CD4-positive, CD25-positive, alpha-beta regulatory T cell (primary cell): ENCODE measurements around the gene SLC1A3. TPM values are rescaled to one million over a fixed set of nuclear protein-coding genes. Genes with fewer than 3 reads are reported as not detected.
A peak's percentile ranks its signal among the peaks of the same experiment; 100 is the strongest.

Experiments
- ATAC-seq, 2 donors: fragments of 150-1000 bp; cut with Tn5 transposase; one replicate each; pipeline ENCODE4 v1.10.0; 2021; ENCODE audit warnings: low read depth in 2 of 2, moderate number of reproducible peaks in 2 of 2, moderate library complexity in 1 of 2
- DNase-seq, 3 donors: peaks; one replicate each; pipeline versions ENCODE4 v3.0.0 to v3.0.0-alpha.2; 2012 to 2022; ENCODE audit warnings: mixed read lengths in 1 of 3
- H3K27ac ChIP-seq: one replicate; pipeline ENCODE4 v1.7.0; 2013; ENCODE audit warnings: mild to moderate bottlenecking, low read length; ENCODE audit not compliant: insufficient read depth, poor library complexity, severe bottlenecking
- H3K27me3 ChIP-seq: one replicate; pipeline ENCODE4 v1.7.0; 2013; ENCODE audit warnings: low read length; ENCODE audit not compliant: control insufficient read depth, insufficient read depth
- H3K36me3 ChIP-seq: one replicate; pipeline ENCODE4 v1.7.0; 2013; ENCODE audit warnings: mild to moderate bottlenecking, low read length, moderate library complexity; ENCODE audit not compliant: control insufficient read depth, insufficient read depth
- H3K4me1 ChIP-seq: 2 replicates; pipeline ENCODE4 v1.7.0; 2013; ENCODE audit warnings: mild to moderate bottlenecking, low read length; ENCODE audit not compliant: insufficient read depth, control insufficient read depth, poor library complexity, severe bottlenecking
- H3K4me3 ChIP-seq: one replicate; pipeline ENCODE4 v1.7.0; 2013; ENCODE audit warnings: low read depth, mild to moderate bottlenecking, low read length, moderate library complexity
- H3K9me3 ChIP-seq, 2 experiments: 1 replicate in 1 of 2; 2 replicates in 1 of 2; pipeline ENCODE4 v1.7.0; 2013; ENCODE audit warnings: low read length in 2 of 2, mild to moderate bottlenecking in 1 of 2, moderate library complexity in 1 of 2; ENCODE audit not compliant: control insufficient read depth in 2 of 2
- H3K27ac Mint-ChIP-seq, 3 donors: one replicate each; pipeline ENCODE4 v1.8.0; 2020 to 2022; ENCODE audit warnings: mild to moderate bottlenecking in 3 of 3, mixed read lengths in 3 of 3, moderate library complexity in 2 of 3
- H3K27me3 Mint-ChIP-seq: one replicate; pipeline ENCODE4 v1.8.0; 2022; ENCODE audit warnings: mild to moderate bottlenecking, mixed read lengths
- H3K36me3 Mint-ChIP-seq: one replicate; pipeline ENCODE4 v1.8.0; 2020; ENCODE audit warnings: mixed read lengths
- H3K4me1 Mint-ChIP-seq, 4 donors: one replicate each; pipeline ENCODE4 v1.8.0; 2020 to 2022; ENCODE audit warnings: mixed read lengths in 4 of 4, mild to moderate bottlenecking in 1 of 4
- H3K4me3 Mint-ChIP-seq, 4 donors: one replicate each; pipeline ENCODE4 v1.8.0; 2020 to 2022; ENCODE audit warnings: mild to moderate bottlenecking in 4 of 4, mixed read lengths in 4 of 4, moderate library complexity in 3 of 4
- H3K9me3 Mint-ChIP-seq, 7 donors: one replicate each; pipeline ENCODE4 v1.8.0; 2020 to 2022; ENCODE audit warnings: mixed read lengths in 7 of 7, mild to moderate bottlenecking in 3 of 7, moderate library complexity in 2 of 7
- polyA plus RNA-seq, 4 donors: library from polyadenylated mRNA; unstranded; fragments of 300-500 nt; fragmentation: Illumina TruSeq; gene quantifications; one replicate each; pipeline ENCODE4 v1.2.3, GENCODE V29; 2021
- total RNA-seq: library from RNA; stranded (reverse); gene quantifications from one replicate; pipeline ENCODE4 v1.2.3, GENCODE V29; 2022

Gene SLC1A3
- total and polyA plus RNA-seq, 5 donors from 2014 or later, result not detected

DNA sequence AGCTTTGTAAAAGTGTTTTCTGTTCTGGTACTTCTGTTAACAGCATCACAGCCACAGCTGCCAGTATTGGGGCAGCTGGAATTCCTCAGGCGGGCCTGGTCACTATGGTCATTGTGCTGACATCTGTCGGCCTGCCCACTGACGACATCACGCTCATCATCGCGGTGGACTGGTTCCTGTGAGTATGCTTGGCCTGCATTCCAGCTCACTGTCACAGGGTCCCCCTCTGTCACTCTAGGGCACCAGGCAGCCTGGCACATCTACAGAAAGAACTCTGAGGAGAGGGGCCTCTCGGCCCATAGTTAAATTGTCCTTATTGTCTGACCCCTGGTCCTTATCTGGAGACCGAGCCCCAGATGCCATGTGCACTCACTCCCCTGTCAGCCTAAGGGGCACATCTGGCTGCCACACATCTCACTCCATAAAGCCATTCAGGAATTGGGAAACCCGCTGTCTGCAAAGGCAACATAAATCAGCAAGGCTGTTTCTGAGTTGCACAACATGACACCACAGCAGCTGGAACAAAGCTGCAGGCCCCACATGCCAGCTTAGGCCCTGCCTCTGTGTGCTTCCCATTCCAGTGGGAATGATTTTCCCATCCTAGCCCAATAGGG is 77.5 kb downstream of the SLC1A3 start:
- Histone ChIP-seq H3K27me3 (peaks cover 4% of the 10 kb centered on the region), H3K36me3 (no peaks in the 10 kb centered on the region), H3K27ac (no peak overlapping the region), H3K9me3 (no peaks in the 10 kb centered on the region), H3K4me1 (no peaks in the 10 kb centered on the region), H3K4me3 (no peak overlapping the region)
- no peaks in the 10 kb centered on the region for H3K4me1 Mint-ChIP-seq
- ATAC-seq (no peak), DNase-seq (no peak)
- no peak overlapping the region for H3K4me3 Mint-ChIP-seq
- H3K36me3 Mint-ChIP-seq, result no peaks in the 10 kb centered on the region
- H3K27ac Mint-ChIP-seq, result no peak overlapping the region
- no peaks in the 10 kb centered on the region for H3K9me3 Mint-ChIP-seq
- H3K27me3 Mint-ChIP-seq, result peaks cover 13% of the 10 kb centered on the region

DNA sequence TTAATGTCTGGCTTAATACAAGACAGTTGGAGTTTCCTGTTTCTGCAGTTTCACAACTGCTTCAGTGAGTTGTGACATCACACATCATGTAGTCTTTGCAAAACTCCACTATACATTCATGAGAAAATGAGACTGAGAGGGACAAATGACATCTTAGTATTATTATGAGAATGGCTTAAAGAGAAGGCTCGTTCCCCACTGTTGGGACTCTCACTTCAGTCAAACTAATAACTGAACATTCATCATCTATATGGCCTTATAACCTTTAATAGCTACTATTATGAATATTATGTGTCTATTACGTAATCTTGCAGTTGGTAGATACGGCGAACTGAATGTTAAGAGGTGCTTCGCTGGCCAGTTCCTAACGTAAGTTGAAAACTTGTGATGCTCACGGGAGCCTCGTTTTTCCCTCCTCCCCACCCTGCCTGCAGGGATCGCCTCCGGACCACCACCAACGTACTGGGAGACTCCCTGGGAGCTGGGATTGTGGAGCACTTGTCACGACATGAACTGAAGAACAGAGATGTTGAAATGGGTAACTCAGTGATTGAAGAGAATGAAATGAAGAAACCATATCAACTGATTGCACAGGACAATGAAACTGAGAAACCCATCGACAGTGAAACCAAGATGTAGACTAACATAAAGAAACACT is 79.4 kb downstream of the SLC1A3 start:
- Histone ChIP-seq H3K9me3 (no peaks in the 10 kb centered on the region), H3K4me1 (peaks cover 9% of the 10 kb centered on the region), H3K27me3 (peaks cover 2% of the 10 kb centered on the region), H3K4me3 (no peak overlapping the region), H3K27ac (no peak overlapping the region), H3K36me3 (no peaks in the 10 kb centered on the region)
- peaks cover 18% of the 10 kb centered on the region for H3K27me3 Mint-ChIP-seq
- no peak overlapping the region for H3K27ac Mint-ChIP-seq
- no peaks in the 10 kb centered on the region for H3K9me3 Mint-ChIP-seq
- no peaks in the 10 kb centered on the region for H3K36me3 Mint-ChIP-seq
- peaks cover 0 to 8% (median 5%) of the 10 kb centered on the region in 4 donors for H3K4me1 Mint-ChIP-seq
- no peak overlapping the region for H3K4me3 Mint-ChIP-seq
- ATAC-seq (no peak), DNase-seq (peak in 1 of 3 donors; percentile 16)

GRCh38 chr5:36686881-36687280 is 80.5 kb downstream of the SLC1A3 start:
- H3K27ac Mint-ChIP-seq, result no peak overlapping the region
- Histone ChIP-seq H3K4me1 (peaks cover 10% of the 10 kb centered on the region), H3K27me3 (peaks cover 5% of the 10 kb centered on the region), H3K4me3 (no peak overlapping the region), H3K27ac (no peak overlapping the region), H3K36me3 (no peaks in the 10 kb centered on the region), H3K9me3 (no peaks in the 10 kb centered on the region)
- H3K36me3 Mint-ChIP-seq, result no peaks in the 10 kb centered on the region
- peaks cover 28% of the 10 kb centered on the region for H3K27me3 Mint-ChIP-seq
- DNase-seq, result no peak
- ATAC-seq, result no peak
- H3K4me1 Mint-ChIP-seq, result peaks cover 0 to 10% (median 6%) of the 10 kb centered on the region in 4 donors
- H3K9me3 Mint-ChIP-seq, result no peaks in the 10 kb centered on the region
- H3K4me3 Mint-ChIP-seq, result no peak overlapping the region

- peak overlapping the region in 1 of 4 donors; percentile 32 for H3K4me3 Mint-ChIP-seq
Observed at GRCh38 chr5:36688722-36689121, 82.3 kb downstream of the SLC1A3 start.

GRCh38 chr5:36689225-36689624 is 82.8 kb downstream of the SLC1A3 start:
- Histone ChIP-seq H3K4me1 (peaks cover 10% of the 10 kb centered on the region), H3K9me3 (no peaks in the 10 kb centered on the region), H3K4me3 (no peak overlapping the region), H3K36me3 (no peaks in the 10 kb centered on the region), H3K27me3 (peaks cover 5% of the 10 kb centered on the region), H3K27ac (no peak overlapping the region)
- peak overlapping the region in 2 of 4 donors; percentile 29 to 32 for H3K4me3 Mint-ChIP-seq
- H3K27me3 Mint-ChIP-seq, result peaks cover 46% of the 10 kb centered on the region
- peaks cover 0 to 10% (median 6%) of the 10 kb centered on the region in 4 donors for H3K4me1 Mint-ChIP-seq
- H3K36me3 Mint-ChIP-seq, result no peaks in the 10 kb centered on the region
- no peaks in the 10 kb centered on the region for H3K9me3 Mint-ChIP-seq
- DNase-seq, result no peak
- ATAC-seq, result no peak
- no peak overlapping the region for H3K27ac Mint-ChIP-seq

More at GRCh38 chr5:36688722-36689121, 82.3 kb downstream of the SLC1A3 start:
- no peak overlapping the region for H3K27ac ChIP-seq
- Mint-ChIP-seq H3K4me1 (peaks cover 0 to 10% (median 6%) of the 10 kb centered on the region in 4 donors), H3K27me3 (peaks cover 41% of the 10 kb centered on the region), H3K27ac (no peak overlapping the region), H3K9me3 (no peaks in the 10 kb centered on the region), H3K36me3 (no peaks in the 10 kb centered on the region)
- ATAC-seq, result no peak
- no peaks in the 10 kb centered on the region for H3K9me3 ChIP-seq
- H3K4me3 ChIP-seq, result no peak overlapping the region
- H3K27me3 ChIP-seq, result peaks cover 5% of the 10 kb centered on the region
- DNase-seq, result peak in 1 of 3 donors; percentile 29
- peaks cover 10% of the 10 kb centered on the region for H3K4me1 ChIP-seq
- H3K36me3 ChIP-seq, result no peaks in the 10 kb centered on the region

DNA sequence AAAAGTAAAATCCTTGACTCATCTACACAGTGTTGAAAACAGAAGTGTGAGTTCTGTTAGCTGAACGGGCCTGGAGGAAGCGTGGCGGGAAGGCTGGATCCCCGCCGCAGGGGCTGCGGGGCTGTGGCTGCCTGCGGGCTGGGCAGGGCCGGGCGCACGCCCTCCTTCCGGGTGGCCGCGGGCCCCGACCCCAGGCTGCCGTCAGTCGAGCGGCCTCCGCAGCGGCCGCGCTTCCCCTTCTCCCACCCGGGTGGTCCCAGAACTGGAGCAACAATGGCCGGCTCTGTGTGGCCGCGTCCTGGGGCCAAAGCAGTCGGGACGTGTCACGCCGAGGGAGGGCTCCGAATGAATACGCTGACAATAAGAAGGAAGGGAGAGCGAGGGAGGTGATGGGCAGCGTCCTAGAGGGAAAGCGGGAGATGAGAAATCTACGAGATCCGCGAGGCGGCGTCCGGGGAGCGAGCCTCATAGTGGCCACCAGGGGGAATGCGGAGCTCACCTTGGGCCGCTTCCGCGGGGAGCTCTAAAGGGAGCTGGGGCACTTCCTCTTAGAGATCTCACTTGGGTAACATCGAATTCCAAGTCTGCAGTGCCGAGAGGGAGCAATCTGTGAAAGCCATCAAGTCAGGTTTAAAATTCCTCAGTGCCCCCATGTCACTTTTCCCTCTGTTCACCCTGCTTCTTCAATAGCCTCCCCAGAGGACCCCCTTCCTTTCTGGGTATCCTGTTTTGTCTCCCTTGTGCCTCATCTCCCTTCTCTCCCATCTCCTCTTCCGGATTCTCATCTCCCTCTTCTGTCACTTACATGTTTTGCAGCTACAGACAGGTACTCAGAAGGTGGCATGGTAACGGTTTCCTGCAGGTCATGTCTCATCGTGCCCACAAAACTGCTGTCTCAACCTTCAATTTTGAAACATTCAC is 83.9 kb downstream of the SLC1A3 start:
- ATAC-seq (peak; percentile 79 to 86), DNase-seq (peak; percentile 22 to 72 (median 36))
- Histone ChIP-seq H3K27ac (no peak overlapping the region), H3K27me3 (peaks cover 5% of the 10 kb centered on the region), H3K9me3 (no peaks in the 10 kb centered on the region), H3K4me1 (peaks cover 10% of the 10 kb centered on the region), H3K4me3 (peak overlapping the region; percentile 45), H3K36me3 (no peaks in the 10 kb centered on the region)
- no peaks in the 10 kb centered on the region for H3K9me3 Mint-ChIP-seq
- H3K4me3 Mint-ChIP-seq, result peak overlapping the region; percentile 85 to 91 (median 86)
- H3K27ac Mint-ChIP-seq, result peak overlapping the region in 2 of 3 donors; percentile 5
- H3K36me3 Mint-ChIP-seq, result no peaks in the 10 kb centered on the region
- peaks cover 0 to 10% (median 6%) of the 10 kb centered on the region in 4 donors for H3K4me1 Mint-ChIP-seq
- H3K27me3 Mint-ChIP-seq, result peaks cover 52% of the 10 kb centered on the region

DNA sequence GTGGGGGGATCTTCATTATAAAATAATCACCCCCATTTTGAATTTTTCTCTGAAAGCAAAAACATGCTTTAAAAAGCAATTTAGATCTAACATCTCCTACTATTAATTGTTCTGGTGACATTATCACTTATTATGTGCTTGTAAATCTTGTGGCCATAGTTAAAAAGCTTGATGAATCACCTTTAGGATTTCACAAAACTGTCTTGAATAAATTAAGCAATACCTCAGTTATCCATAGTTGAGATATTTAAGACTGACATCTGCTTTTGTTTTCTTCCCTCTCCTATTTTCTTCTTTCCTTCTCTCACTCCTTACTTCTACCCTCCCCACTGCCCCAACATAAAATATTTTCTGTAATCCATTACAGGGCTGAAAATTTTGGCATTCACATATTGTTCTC is 84.8 kb downstream of the SLC1A3 start:
- peaks cover 5% of the 10 kb centered on the region for H3K27me3 ChIP-seq
- ATAC-seq, result no peak
- Mint-ChIP-seq H3K4me3 (peak overlapping the region in 1 of 4 donors; percentile 10), H3K36me3 (peaks cover 3% of the 10 kb centered on the region), H3K27me3 (peaks cover 52% of the 10 kb centered on the region), H3K9me3 (no peaks in the 10 kb centered on the region), H3K4me1 (peaks cover 0 to 10% (median 6%) of the 10 kb centered on the region in 4 donors), H3K27ac (no peak overlapping the region)
- H3K36me3 ChIP-seq, result no peaks in the 10 kb centered on the region
- DNase-seq, result no peak
- peaks cover 10% of the 10 kb centered on the region for H3K4me1 ChIP-seq
- H3K9me3 ChIP-seq, result no peaks in the 10 kb centered on the region
- no peak overlapping the region for H3K4me3 ChIP-seq
- H3K27ac ChIP-seq, result no peak overlapping the region
